ENCODE data around the gene ESYT2.
A peak's percentile ranks its signal among the peaks of the same experiment; 100 is the strongest.

The ESYT2 gene

GRCh38 chr7:158821171-158822031 lies 7.9 kb downstream of the ESYT2 start:
- DNase-seq = no peak

- no peak for DNase-seq
Measured at GRCh38 chr7:158820656-158821055, 8.7 kb downstream of the ESYT2 start.

GRCh38 chr7:158819571-158820203 lies 9.6 kb downstream of the ESYT2 start:
- DNase-seq = no peak

DNA sequence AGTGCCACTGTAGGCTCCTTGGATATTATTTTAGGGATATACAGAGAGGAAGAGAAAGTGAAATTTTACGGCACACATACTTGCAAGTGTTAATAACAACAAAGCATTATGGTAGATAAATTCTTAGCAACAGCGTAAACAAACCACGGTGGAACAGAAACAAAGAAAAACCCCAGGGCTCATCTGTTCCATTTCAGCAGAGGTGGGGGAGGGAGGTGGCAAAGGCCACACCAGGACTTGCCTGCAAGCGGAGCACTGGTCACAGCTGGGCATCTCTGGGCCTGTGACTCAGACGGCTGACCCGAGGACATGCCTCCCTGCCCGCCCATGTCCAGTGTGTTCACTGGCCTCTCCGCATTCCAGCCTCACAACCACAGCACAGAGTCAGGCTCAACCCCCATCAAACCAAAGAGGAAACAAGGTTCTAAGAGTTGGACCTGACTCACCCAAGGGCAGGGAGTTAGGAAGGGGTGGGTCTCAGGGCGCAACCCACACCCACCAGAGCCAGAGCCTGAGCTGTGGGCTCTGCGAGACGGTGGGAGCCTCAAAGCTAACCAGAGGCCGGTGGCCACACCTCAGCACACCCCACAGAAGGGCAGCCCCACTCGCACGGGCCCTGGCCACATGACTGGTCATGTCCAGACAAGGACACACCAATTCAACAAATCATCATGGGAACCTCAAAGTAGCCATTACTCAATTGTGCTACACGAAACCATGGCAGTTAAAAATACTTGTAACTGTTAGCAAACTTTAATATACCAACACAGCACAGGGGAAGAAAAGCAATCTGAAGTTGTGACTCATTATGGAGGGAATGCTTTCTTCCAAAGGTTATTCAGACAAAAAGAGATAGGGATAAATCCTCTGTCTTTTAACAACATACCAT lies 10.7 kb downstream of the ESYT2 start:
- peak; percentile 88 for DNase-seq

GRCh38 chr7:158816995-158817394 lies 12.3 kb downstream of the ESYT2 start:
- DNase-seq = no peak

- no peak for DNase-seq
Measured at GRCh38 chr7:158816271-158816670, 13.0 kb downstream of the ESYT2 start.

DNA sequence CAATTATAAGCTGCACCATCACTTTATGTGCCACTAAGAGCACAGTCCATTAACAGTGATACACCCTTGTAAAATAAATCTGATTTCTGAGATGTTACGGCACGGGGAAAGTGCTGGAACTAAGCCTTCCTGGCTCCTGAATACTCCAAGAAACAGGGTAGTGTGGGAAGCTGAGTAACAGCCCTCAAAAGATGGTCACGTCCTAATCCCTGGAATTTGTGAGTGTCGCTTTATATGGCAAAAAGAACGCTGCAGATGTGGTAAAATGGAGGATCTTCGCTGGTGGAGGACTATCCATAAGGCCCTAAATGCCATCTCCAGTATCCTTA lies 13.5 kb downstream of the ESYT2 start:
- DNase-seq = no peak

DNA sequence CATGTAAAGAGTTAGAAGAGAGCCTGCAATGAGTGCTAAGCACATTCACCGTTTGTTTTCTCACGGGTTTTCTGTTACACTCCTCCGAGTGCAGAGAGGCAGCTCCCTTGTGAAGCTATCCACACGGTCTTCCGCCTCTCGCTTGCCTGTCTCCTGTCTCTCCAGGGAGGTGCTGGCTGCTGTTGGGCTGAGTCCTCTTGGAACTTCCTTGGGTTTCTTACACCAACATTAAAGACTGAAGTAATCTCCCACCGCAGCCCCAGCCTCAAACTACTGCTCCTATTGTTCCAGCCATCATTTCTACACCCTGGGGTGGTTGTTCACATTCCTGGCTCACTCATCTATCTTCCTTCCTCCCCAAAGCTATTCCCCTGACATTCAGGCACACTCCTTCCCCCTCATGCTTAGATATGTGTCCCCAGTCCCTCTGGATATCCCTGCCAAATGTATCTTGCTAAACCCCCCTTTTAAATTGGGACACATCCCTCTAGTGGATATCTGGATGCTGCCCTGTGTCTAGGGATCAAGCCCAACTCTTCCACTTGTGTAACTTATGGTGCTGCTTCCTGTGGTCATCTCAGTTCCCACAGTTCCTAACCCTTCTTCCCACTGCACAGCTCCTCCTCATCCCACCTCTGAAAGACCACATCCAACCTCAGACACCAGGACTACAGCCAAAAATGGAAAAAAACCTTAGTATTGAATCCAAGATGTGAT lies 14.1 kb downstream of the ESYT2 start:
- DNase-seq = no peak

GRCh38 chr7:158814637-158815036 lies 14.7 kb downstream of the ESYT2 start:
- DNase-seq = peak; percentile 63

- peak; percentile 83 for DNase-seq
Measured at GRCh38 chr7:158812684-158813083, 16.6 kb downstream of the ESYT2 start.

DNA sequence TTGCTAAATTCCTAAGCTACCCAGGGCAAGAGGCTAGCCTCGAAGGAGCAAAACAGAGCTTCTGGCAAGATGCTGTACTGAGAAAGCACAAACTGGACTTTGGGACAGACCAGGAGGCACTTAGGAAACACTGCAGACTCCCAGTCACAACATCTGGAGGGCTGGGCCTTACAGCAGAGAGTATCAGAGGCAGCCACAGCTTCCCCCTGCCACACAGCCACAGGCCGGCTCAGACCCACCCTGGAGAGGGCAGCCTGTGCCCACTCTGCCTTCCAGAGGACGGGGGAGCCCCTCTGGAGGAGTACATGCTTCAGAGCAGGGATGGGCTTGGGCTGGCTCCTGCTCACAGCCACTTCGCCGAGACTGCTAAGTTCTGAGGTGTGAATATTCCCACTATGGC lies 17.4 kb downstream of the ESYT2 start:
- no peak for DNase-seq

GRCh38 chr7:158811461-158811860 lies 17.8 kb downstream of the ESYT2 start:
- no peak for DNase-seq

DNA sequence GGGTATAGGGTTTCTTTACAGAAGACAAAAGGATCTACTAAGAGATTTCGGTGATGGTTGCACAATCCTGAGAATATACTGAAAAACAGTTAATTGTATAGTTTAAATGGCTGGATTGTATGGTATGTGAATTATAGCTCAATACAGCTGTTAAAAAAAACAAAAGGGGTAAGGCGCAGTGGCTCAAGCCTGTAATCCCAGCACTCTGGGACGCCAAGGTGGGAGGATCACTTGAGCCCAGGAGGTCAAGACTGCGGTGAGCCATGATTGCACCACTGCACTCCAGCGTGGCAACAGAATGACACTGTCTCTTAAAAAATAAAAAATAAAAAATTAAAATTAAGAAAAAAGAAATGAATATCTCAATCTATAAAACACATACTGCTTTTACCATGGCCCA lies 18.5 kb downstream of the ESYT2 start:
- no peak for DNase-seq

DNA sequence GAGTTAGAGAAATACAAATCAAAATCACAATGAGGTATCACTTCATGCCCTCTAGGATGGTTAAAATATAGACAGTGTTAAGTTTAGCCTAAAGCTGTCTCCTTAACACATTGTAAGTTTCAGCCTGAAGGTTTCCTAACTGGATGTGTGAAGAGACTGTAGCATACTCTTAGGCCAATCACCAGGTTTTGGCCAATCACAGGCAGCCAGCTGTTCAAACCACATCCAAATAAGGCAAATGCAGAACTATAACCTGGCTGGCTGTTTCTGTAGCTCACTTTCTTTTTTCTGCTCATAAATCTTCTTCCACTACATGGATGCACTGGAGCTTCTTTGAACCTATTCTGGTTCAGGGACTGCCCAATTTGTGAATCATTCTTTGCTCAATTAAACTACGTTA lies 19.7 kb downstream of the ESYT2 start:
- peak; percentile 49 for DNase-seq

DNA sequence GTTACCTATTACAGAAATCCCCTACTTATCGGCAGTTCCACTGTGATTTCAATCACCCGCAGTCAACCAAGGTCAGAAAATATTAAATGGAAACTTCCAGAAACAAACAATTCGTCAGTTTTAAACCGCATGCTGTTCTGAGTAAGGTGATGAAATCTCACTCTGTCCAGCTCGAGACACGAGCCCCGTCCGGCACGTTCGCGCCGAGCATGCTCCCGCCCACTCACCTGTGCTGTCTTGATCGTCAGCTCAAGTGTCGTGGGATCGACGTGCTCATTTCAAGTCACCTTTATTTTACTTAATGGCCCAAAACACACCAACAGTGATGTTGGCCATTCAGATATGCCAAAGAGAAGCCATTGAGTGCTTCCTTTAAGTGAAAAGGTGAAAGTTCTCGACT lies 21.2 kb downstream of the ESYT2 start:
- no peak for DNase-seq

DNA sequence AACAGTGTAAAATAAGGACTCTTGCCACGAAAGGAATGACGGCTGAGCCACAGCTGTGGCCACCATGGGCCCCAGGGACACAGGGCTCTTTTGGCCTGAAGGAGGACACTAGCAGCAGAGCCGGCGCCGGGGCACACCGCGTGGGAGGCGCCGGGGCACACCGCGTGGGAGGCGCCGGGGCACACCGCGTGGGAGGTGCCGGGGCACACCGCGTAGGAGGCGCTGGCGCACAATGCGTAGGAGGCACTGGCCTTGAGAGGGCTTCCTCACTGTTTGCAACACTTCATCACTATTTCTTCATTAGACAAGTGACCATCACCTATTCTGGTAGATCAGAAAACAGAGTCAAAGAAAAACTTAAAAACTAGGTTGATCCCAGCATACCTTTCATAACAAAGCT lies 23.4 kb downstream of the ESYT2 start:
- DNase-seq = no peak

- DNase-seq = no peak
Measured at GRCh38 chr7:158805414-158805813, 23.9 kb downstream of the ESYT2 start.

GRCh38 chr7:158804335-158804734 lies 25.0 kb downstream of the ESYT2 start:
- peak; percentile 25 for DNase-seq

- no peak for DNase-seq
Measured at GRCh38 chr7:158803367-158803969, 25.8 kb downstream of the ESYT2 start.

GRCh38 chr7:158802535-158803366 lies 26.6 kb downstream of the ESYT2 start:
- no peak for DNase-seq

GRCh38 chr7:158798741-158799140 lies 30.6 kb downstream of the ESYT2 start:
- DNase-seq = no peak

DNA sequence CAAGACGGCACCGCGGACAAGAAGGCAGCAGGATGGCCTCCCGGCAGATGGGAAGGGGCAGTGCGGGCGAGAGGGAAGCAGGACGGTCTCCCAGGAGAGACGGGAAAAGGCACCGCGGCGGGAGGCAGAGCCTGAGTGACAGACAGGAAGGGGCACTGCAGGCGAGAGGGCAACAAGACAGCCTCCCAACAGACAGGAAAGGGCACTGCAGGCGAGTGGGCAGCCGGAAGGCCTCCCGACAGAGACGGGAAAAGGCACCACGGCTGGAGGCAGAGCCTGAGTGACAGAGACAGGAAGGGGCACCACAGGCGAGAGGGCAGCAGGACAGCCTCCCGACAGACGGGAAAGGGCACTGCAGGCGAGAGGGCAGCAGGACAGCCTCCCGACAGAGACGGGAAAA lies 32.6 kb downstream of the ESYT2 start:
- no peak for DNase-seq

Data from CD4-positive, alpha-beta T cell treated with Interferon gamma for 1 hour (primary cell).